ENCODE results near the gene FAM177B. TPM values are rescaled to one million over a fixed set of nuclear protein-coding genes. Genes with fewer than 3 reads are reported as not detected.
"Not testable (repeated sequence)": the region's sequence is repeated elsewhere in the genome, so short reads cannot be mapped to it uniquely, and the experiment has no call there.

The FAM177B gene
- total RNA-seq, 1 donor from 2014 or later = not detected

DNA sequence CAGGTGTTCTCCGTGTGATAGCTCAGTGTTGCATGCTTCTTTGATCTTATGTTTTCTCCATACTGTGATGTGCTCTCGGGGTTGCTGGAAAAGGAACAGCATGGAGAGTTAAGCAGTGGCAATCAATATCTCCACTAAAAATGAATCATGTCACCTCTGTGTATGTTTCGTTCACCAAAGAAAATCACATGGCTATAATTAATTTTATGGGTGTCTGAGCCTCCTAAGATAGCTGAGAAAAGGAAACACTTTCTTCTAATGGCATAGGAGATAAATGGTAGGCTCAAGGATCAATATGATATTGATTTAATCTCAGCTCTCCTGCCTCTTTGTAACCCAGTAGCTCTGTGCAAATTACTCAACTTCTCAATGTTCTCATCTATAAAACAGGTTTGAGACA, 14.3 kb downstream of the FAM177B start:
- H3K27ac ChIP-seq (replicated peaks) = no peak overlapping the region
- H3K27me3 ChIP-seq (ENCODE audit: low read depth) = no peaks in the 10 kb centered on the region
- no peak for DNase-seq
- intact Hi-C loops (cut with micrococcal nuclease) = no loop called here
- H3K4me3 ChIP-seq = no peak overlapping the region
- no peak for TF ChIP-seq CTCF (IDR thresholded peaks at IDR 0.05; ENCODE audit: borderline replicate concordance)
- H3K36me3 ChIP-seq = no peaks in the 10 kb centered on the region
- H3K9me3 ChIP-seq (replicated peaks) = no peaks in the 10 kb centered on the region
- no peaks in the 10 kb centered on the region for H3K4me1 ChIP-seq

DNA sequence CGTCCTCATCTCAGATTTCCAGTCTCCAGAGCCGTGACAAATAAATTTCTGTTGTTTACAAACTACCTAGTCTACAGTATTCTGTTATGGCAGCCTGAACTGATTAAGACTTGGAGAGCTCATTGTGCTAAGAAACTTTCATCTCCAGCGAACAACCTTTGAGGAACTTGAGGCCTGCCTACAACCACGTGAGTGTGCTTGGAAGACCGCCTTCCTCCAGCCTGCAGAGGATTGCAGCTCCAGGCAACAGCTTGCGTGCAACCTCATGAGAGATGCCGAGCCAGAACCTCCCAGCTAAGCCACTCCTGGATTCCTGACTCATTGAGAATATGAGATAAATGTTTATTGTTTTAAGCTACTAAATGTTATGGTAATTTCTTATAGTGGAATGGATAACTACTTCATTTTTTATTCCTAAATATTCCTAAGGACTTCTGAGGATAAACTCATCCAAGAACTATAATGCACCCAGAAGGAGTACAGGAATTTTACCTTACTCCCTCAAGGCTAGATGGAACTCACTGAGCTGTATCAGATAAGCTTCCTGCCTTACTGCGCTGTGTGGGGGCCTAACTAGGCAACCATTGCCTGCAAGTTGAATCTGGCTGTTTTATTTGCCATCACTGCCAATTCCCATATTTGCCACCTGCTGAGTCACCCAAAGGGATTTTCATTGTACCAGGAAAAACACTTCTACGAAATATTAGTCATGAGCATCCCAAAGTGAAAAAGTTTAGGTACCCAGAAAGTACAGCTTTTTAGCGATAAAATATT, 17.6 kb downstream of the FAM177B start:
- intact Hi-C loops (cut with micrococcal nuclease) = no loop called here
- no peak overlapping the region for H3K4me3 ChIP-seq
- no peaks in the 10 kb centered on the region for H3K36me3 ChIP-seq
- peak; percentile 51 for DNase-seq
- H3K4me1 ChIP-seq = no peaks in the 10 kb centered on the region
- no peak overlapping the region for H3K27ac ChIP-seq (replicated peaks)
- H3K27me3 ChIP-seq (ENCODE audit: low read depth) = no peaks in the 10 kb centered on the region
- no peaks in the 10 kb centered on the region for H3K9me3 ChIP-seq (replicated peaks)
- TF ChIP-seq CTCF (IDR thresholded peaks at IDR 0.05; ENCODE audit: borderline replicate concordance) = no peak

- intact Hi-C loops (cut with micrococcal nuclease) = no loop called here
- no peak overlapping the region for H3K27ac ChIP-seq (replicated peaks)
Measured at GRCh38 chr1:222757646-222758268, 20.8 kb downstream of the FAM177B start.

GRCh38 chr1:222759451-222760035, 22.5 kb downstream of the FAM177B start:
- Histone ChIP-seq H3K4me3 (no peak overlapping the region), H3K36me3 (no peaks in the 10 kb centered on the region), H3K27me3 (ENCODE audit: low read depth) (no peaks in the 10 kb centered on the region), H3K4me1 (no peaks in the 10 kb centered on the region), H3K9me3 (replicated peaks) (no peaks in the 10 kb centered on the region), H3K27ac (replicated peaks) (no peak overlapping the region)
- no peak for TF ChIP-seq CTCF (IDR thresholded peaks at IDR 0.05; ENCODE audit: borderline replicate concordance)
- DNase-seq = no peak
- intact Hi-C loops (cut with micrococcal nuclease) = no loop called here

More at GRCh38 chr1:222757646-222758268, 20.8 kb downstream of the FAM177B start:
- TF ChIP-seq CTCF (IDR thresholded peaks at IDR 0.05; ENCODE audit: borderline replicate concordance) = no peak
- Histone ChIP-seq H3K9me3 (replicated peaks) (no peaks in the 10 kb centered on the region), H3K4me3 (no peak overlapping the region), H3K4me1 (no peaks in the 10 kb centered on the region), H3K36me3 (no peaks in the 10 kb centered on the region), H3K27me3 (ENCODE audit: low read depth) (no peaks in the 10 kb centered on the region)
- DNase-seq = no peak

- H3K4me3 ChIP-seq = no peak overlapping the region
- H3K4me1 ChIP-seq = no peaks in the 10 kb centered on the region
- no peak for DNase-seq
- intact Hi-C loops (cut with micrococcal nuclease) = no loop called here
- H3K9me3 ChIP-seq (replicated peaks) = no peaks in the 10 kb centered on the region
- TF ChIP-seq CTCF (IDR thresholded peaks at IDR 0.05; ENCODE audit: borderline replicate concordance) = no peak
- no peak overlapping the region for H3K27ac ChIP-seq (replicated peaks)
- no peaks in the 10 kb centered on the region for H3K36me3 ChIP-seq
- H3K27me3 ChIP-seq (ENCODE audit: low read depth) = no peaks in the 10 kb centered on the region
Measured at GRCh38 chr1:222761083-222761482, 24.1 kb downstream of the FAM177B start.

DNA sequence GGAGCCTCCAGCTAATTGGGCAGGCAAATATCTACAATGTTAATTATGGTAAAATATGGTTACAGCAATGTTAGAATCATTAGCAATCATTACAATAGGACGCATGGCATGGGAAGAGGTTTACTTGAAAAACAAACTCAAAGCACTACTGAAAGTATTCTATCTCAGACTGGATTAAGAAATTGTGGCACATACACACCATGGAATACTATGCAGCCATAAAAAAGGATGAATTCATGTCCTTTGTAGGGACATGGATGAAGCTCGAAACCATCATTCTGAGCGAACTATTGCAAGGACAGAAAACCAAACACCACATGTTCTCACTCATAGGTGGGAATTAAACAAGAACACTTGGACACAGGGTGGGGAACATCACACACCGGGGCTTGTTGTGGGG, 25.2 kb downstream of the FAM177B start:
- H3K4me1 ChIP-seq; DNase-seq; intact Hi-C loops (cut with micrococcal nuclease); H3K9me3 ChIP-seq (replicated peaks); H3K4me3 ChIP-seq; H3K36me3 ChIP-seq; H3K27me3 ChIP-seq (ENCODE audit: low read depth); H3K27ac ChIP-seq (replicated peaks): not testable (repeated sequence)
